ENCODE measurements around the gene PLEKHM1.

DNA sequence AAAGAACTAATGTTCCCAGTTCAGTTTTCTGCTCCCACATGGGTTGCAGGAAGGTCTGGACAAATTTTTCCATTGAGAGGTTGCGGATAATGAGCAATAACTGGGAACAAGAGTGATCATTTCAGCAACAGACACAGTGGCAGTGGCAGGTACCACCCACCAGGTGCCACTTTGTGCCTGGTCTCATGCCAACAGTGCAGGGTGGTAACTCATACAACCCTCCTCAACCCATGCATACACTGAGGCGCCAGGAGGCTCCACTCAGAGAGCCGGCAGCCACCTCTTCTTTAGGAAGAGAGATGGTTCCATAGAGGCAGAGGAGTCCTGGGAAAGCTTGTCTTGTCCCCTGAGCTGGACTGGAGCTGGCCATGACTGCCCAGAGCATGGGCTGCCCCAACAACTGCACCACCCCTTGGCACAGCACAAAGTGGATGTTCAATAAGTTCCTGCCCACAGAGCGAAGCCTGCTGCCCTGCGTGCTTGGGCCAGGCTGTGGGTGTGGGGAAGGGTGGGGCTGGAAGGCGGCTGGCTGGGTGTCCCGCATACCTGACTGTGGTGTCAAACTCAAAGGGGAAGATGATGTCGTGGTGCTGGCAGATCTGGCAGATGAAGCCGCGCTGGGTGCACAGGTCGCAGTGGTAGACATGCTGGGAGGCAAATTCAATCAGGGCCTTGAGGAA lies 51.5 kb downstream of the PLEKHM1 start:
- TF ChIP-seq, protein P1, sequence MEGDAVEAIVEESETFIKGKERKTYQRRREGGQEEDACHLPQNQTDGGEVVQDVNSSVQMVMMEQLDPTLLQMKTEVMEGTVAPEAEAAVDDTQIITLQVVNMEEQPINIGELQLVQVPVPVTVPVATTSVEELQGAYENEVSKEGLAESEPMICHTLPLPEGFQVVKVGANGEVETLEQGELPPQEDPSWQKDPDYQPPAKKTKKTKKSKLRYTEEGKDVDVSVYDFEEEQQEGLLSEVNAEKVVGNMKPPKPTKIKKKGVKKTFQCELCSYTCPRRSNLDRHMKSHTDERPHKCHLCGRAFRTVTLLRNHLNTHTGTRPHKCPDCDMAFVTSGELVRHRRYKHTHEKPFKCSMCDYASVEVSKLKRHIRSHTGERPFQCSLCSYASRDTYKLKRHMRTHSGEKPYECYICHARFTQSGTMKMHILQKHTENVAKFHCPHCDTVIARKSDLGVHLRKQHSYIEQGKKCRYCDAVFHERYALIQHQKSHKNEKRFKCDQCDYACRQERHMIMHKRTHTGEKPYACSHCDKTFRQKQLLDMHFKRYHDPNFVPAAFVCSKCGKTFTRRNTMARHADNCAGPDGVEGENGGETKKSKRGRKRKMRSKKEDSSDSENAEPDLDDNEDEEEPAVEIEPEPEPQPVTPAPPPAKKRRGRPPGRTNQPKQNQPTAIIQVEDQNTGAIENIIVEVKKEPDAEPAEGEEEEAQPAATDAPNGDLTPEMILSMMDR (IDR thresholded peaks at IDR 0.05; ENCODE audit: insufficient read depth, low read depth, low read length): no peak
- TF ChIP-seq EZH2 (IDR thresholded peaks at IDR 0.05; ENCODE audit: insufficient read depth, low read length): no peak
